Activated T-helper 1 cell treated with Interleukin-2 at 50 U/mL for 16 hours (primary cell): ENCODE measurements around the gene DCP2.

Experiments used
- DNase-seq: peaks from one replicate; pipeline ENCODE4 v3.0.0-alpha.2; 2020; ENCODE audit warnings: low read depth

The DCP2 gene

GRCh38 chr5:113047733-113048652 is 71.4 kb downstream of the DCP2 start:
- no peak for DNase-seq

- no peak for DNase-seq
These were observed 72.3 kb downstream of the DCP2 start for GRCh38 chr5:113048931-113049330.

- no peak for DNase-seq
These were observed 74.3 kb downstream of the DCP2 start for GRCh38 chr5:113050721-113051382.

GRCh38 chr5:113052041-113052795 is 75.6 kb downstream of the DCP2 start:
- no peak for DNase-seq

GRCh38 chr5:113053511-113053995 is 77.0 kb downstream of the DCP2 start:
- no peak for DNase-seq

- no peak for DNase-seq
These were observed 78.3 kb downstream of the DCP2 start for GRCh38 chr5:113054899-113055298.

- no peak for DNase-seq
These were observed 80.4 kb downstream of the DCP2 start for GRCh38 chr5:113056988-113057387.

GRCh38 chr5:113057557-113057984 is 81.0 kb downstream of the DCP2 start:
- DNase-seq = no peak

GRCh38 chr5:113058269-113058668 is 81.7 kb downstream of the DCP2 start:
- no peak for DNase-seq

GRCh38 chr5:113058706-113059226 is 82.2 kb downstream of the DCP2 start:
- no peak for DNase-seq

- no peak for DNase-seq
These were observed 82.8 kb downstream of the DCP2 start for GRCh38 chr5:113059232-113060040.

- DNase-seq = no peak
These were observed 83.9 kb downstream of the DCP2 start for GRCh38 chr5:113060408-113061025.

- no peak for DNase-seq
These were observed 85.5 kb downstream of the DCP2 start for GRCh38 chr5:113061846-113062780.

GRCh38 chr5:113062869-113063508 is 86.4 kb downstream of the DCP2 start:
- DNase-seq = no peak

GRCh38 chr5:113063927-113064326 is 87.3 kb downstream of the DCP2 start:
- DNase-seq = no peak

- no peak for DNase-seq
These were observed 88.2 kb downstream of the DCP2 start for GRCh38 chr5:113064806-113065205.

- no peak for DNase-seq
These were observed 89.0 kb downstream of the DCP2 start for GRCh38 chr5:113065626-113066025.

- no peak for DNase-seq
These were observed 91.2 kb downstream of the DCP2 start for GRCh38 chr5:113067635-113068344.

GRCh38 chr5:113068559-113068958 is 92.0 kb downstream of the DCP2 start:
- no peak for DNase-seq
